GM12865 (cell line): ENCODE measurements around the gene TMEM217.
A peak's percentile ranks its signal among the peaks of the same experiment; 100 is the strongest.

Experiments
- DNase-seq: peaks from one replicate; pipeline ENCODE4 v3.0.0; 2010; ENCODE audit warnings: low read depth
- H3K4me3 ChIP-seq: 2 replicates; pipeline ENCODE4 v1.5.1; 2011; ENCODE audit warnings: mild to moderate bottlenecking, low read depth, low read length, control low read depth
- TF ChIP-seq, protein P1 (sequence below): IDR thresholded peaks from 2 replicates; pipeline ENCODE4 v1.5.1; 2011; ENCODE audit warnings: low read length, control low read depth, low read depth, inconsistent platforms; ENCODE audit not compliant: insufficient read depth; ENCODE audit errors: missing control alignments

Gene TMEM217

GRCh38 chr6:37269105-37269504 lies 11.2 kb upstream of the TMEM217 start:
- DNase-seq, result no peak
- H3K4me3 ChIP-seq, result no peak overlapping the region
- TF ChIP-seq, protein P1, sequence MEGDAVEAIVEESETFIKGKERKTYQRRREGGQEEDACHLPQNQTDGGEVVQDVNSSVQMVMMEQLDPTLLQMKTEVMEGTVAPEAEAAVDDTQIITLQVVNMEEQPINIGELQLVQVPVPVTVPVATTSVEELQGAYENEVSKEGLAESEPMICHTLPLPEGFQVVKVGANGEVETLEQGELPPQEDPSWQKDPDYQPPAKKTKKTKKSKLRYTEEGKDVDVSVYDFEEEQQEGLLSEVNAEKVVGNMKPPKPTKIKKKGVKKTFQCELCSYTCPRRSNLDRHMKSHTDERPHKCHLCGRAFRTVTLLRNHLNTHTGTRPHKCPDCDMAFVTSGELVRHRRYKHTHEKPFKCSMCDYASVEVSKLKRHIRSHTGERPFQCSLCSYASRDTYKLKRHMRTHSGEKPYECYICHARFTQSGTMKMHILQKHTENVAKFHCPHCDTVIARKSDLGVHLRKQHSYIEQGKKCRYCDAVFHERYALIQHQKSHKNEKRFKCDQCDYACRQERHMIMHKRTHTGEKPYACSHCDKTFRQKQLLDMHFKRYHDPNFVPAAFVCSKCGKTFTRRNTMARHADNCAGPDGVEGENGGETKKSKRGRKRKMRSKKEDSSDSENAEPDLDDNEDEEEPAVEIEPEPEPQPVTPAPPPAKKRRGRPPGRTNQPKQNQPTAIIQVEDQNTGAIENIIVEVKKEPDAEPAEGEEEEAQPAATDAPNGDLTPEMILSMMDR, result no peak

DNA sequence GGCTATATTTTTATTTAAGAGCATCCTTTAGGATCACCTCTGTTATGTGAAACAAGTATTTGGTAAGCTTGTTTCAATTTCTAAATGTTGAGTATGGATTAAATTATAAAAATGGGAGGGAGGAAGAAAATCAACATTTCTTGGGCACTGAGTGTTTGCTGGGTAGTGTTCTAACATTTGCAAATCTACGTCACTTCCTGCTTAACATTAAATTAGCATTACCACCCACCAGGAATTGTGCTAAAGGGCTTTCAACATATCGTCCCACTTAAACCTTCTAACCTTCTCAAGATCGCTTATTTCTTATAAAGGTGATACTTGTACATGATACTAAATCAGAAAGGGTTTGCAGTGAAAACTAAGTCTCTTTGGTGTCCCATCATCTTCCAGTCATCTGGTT lies 7.9 kb upstream of the TMEM217 start:
- H3K4me3 ChIP-seq, result no peak overlapping the region
- no peak for DNase-seq
- TF ChIP-seq, protein P1, result no peak

GRCh38 chr6:37265001-37265400 lies 7.1 kb upstream of the TMEM217 start:
- no peak overlapping the region for H3K4me3 ChIP-seq
- TF ChIP-seq, protein P1, result no peak
- DNase-seq, result no peak

DNA sequence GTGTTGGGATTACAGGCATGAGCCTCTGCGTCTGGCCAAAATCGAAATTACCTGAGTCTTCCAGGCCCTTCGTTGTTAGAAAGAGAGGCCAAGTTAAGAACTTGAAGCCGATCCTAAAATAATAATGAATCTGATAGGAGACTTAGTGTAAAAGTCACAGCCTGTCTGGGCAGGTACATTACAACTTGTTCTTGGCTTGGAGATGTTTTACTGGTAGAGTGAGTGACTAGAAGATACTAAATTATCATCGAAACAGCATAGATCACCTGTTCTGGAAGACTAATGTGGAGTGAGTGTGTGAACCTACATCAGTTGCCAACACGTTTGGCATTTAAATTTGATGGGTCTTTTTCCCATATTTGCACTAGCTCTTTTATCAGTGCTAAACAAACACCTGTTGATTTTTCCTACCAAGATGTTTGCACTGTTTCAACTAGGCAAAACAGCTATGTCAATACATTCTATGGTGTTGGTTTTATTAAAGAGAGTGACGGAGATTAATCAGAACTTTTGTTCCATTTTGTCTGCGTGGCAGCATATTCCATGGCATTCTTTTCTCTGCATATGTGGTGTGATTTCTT lies 4.6 kb upstream of the TMEM217 start:
- TF ChIP-seq, protein P1, result no peak
- DNase-seq, result no peak

DNA sequence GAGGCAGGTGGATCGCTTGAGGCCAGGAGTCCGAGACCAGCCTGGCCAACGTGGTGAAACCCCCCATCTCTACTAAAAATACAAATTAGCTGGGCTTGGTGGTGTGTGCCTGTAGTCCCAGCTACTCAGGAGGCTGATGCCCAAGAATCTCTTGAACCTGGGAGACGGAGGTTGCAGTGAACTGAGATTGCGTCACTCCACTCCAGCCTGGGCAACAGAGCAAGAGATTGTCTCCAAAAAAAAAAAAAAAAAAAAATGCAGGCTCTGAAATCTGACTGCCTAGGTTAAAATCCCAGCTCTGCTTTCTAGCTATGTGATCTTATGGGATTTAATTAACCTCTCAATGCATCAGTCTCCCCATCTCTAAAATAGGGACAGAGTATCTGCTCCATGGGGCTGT lies 3.3 kb upstream of the TMEM217 start:
- no peak for DNase-seq
- H3K4me3 ChIP-seq, result no peak overlapping the region
- TF ChIP-seq, protein P1, result no peak

More for the DNA sequence above, 4.6 kb upstream of the TMEM217 start:
- no peak overlapping the region for H3K4me3 ChIP-seq

GRCh38 chr6:37260444-37260843 lies 2.5 kb upstream of the TMEM217 start:
- TF ChIP-seq, protein P1, result no peak
- no peak overlapping the region for H3K4me3 ChIP-seq
- DNase-seq, result peak; percentile 43

GRCh38 chr6:37260040-37260439 lies 2.1 kb upstream of the TMEM217 start:
- peak overlapping the region; percentile 85 for H3K4me3 ChIP-seq
- peak; percentile 70 for DNase-seq
- TF ChIP-seq, protein P1, result no peak
